ENCODE data around the gene CHD1.

- no peak for TF ChIP-seq POLR2AphosphoS5 (IDR thresholded peaks at IDR 0.05; ENCODE audit: insufficient read depth, low read depth, low read length)
- no peak for TF ChIP-seq CTCF (IDR thresholded peaks at IDR 0.05; ENCODE audit: extremely low read depth in 1 of 2, insufficient read depth in 1 of 2, low read depth in 1 of 2, low read length in 2 of 2)
- TF ChIP-seq EZH2 (IDR thresholded peaks at IDR 0.05; ENCODE audit: borderline replicate concordance, low read depth, low read length, severe bottlenecking): no peak
These were observed 36.4 kb upstream of the CHD1 start for GRCh38 chr5:98965226-98965625.

All from endothelial cell of umbilical vein (primary cell).